Heart left ventricle (tissue), 16 donors: Measurements from ENCODE around the gene FAM241A. TPM values are rescaled to one million over a fixed set of nuclear protein-coding genes. Genes with fewer than 3 reads are reported as not detected.

Source experiments
- ATAC-seq, 4 donors: fragments of 200-7000 bp; cut with Tn5 transposase; one replicate each; pipeline ENCODE4 v1.9.1; 2020 to 2022; ENCODE audit warnings: moderate library complexity in 4 of 4, mild to moderate bottlenecking in 3 of 4, moderate number of reproducible peaks in 1 of 4
- DNase-seq, 5 donors: peaks; one replicate each; pipeline ENCODE4 v3.0.0-alpha.2; 2020
- H3K27ac ChIP-seq, 12 donors: fragments of 200-600 bp; sonication (generic) in 4 of 12; one replicate each; pipeline versions ENCODE4 v1.5.0 to v1.8.0; 2016 to 2022; ENCODE audit warnings: mild to moderate bottlenecking in 2 of 12
- H3K27me3 ChIP-seq, 9 donors: fragments of 200-600 bp; sonication (generic) in 2 of 9; one replicate each; pipeline versions ENCODE4 v1.5.1 to v1.8.0; 2016 to 2022; ENCODE audit warnings: mild to moderate bottlenecking in 3 of 9
- H3K36me3 ChIP-seq, 9 donors: fragments of 200-600 bp; sonication (generic) in 2 of 9; one replicate each; pipeline versions ENCODE4 v1.5.0 to v1.8.0; 2018 to 2022; ENCODE audit warnings: mild to moderate bottlenecking in 2 of 9
- H3K4me1 ChIP-seq, 12 donors: fragments of 200-600 bp; sonication (generic) in 4 of 12; one replicate each; pipeline versions ENCODE4 v1.5.0 to v1.8.0; 2016 to 2022; ENCODE audit warnings: mild to moderate bottlenecking in 3 of 12
- H3K4me3 ChIP-seq, 12 donors: fragments of 200-600 bp; sonication (generic) in 4 of 12; one replicate each; pipeline versions ENCODE4 v1.5.0 to v1.8.0; 2017 to 2022; ENCODE audit warnings: mild to moderate bottlenecking in 9 of 12, moderate library complexity in 4 of 12
- H3K9me3 ChIP-seq, 12 donors: fragments of 200-600 bp; sonication (generic) in 4 of 12; one replicate each; pipeline versions ENCODE4 v1.5.0 to v1.8.0; 2016 to 2022; ENCODE audit warnings: mild to moderate bottlenecking in 1 of 12
- POLR2A ChIP-seq, 2 donors: fragments of 450-650 bp; IDR thresholded peaks; one replicate each; pipeline ENCODE4 v1.6.1; 2017; ENCODE audit warnings: antibody characterized with exemption in 2 of 2, mild to moderate bottlenecking in 2 of 2, moderate library complexity in 2 of 2
- WGBS, 4 donors: extraction: QIAGEN DNeasy Blood & Tissue Kit in 2 of 4; methylation state at CpG; one replicate each; pipeline versions ENCODE4 v1.1.5 to v1.1.7; 2013 to 2018; 5-methylcytosine and 5-hydroxymethylcytosine counted together
- intact Hi-C, 10 donors: fragments of 100-400 bp; cut with DNase I; formaldehyde crosslinking; loops; one replicate each; pipeline versions ENCODE4 v1.11.1 to v1.14.2; 2022
- polyA plus RNA-seq, 2 donors: library from polyadenylated mRNA; stranded (reverse); fragments of 200-250 nt; gene quantifications; one replicate each; pipeline ENCODE4 v1.2.3, GENCODE V29; 2013
- total RNA-seq, 9 donors: library from RNA; depleted of rRNA in 2 of 9; stranded (reverse); fragments of >200 nt in 2 of 9; fragmentation: NEBNext Ultra II Directional in 3 of 9; extraction: Animal tissue kit (Norgen Biotek cat#: 25700) in 3 of 9; gene quantifications; one replicate each; pipeline versions ENCODE4 v1.1.0 to v1.2.4, GENCODE V29; 2016 to 2023
- TF ChIP-seq, protein P1 (sequence below), 12 donors: fragments of 200-600 bp; sonication (generic) in 4 of 12; IDR thresholded peaks; one replicate each; pipeline versions ENCODE4 v1.5.0 to v1.8.0; 2018 to 2022; ENCODE audit warnings: antibody characterized with exemption in 12 of 12, mild to moderate bottlenecking in 5 of 12
- donor health status: ischemic (EF 13 %, LVEDD 7.1; RV severe dilation, severe dysfunction).
- donor health status: healthy with polysubstance abuse.
- donor health status: DM: no; HTN: yes; CAD: no.
- donor health status: DM: no; HTN: no; CAD: no.
- donor health status: ischemic (EF 25% LVEDD 6.9; RV normal size, moderate dysfunction).
- donor health status: ischemic (EF 25% LVEDD 5.7; RV mildly dilated, moderate dysfunction).
- donor health status: healthy.
- donor health status: DM: yes; HTN: yes; CAD: no.
- donor health status: ischemic (EF 35%, LVEDD 5.7; RV mildly dilated, moderate dysfunction).
- donor health status: nonischemic (EF 11% LVEDD 7.7; RV severe dilation, severe dysfunction).
- donor health status: DM: yes; HTN: yes; CAD: no.
- donor health status: PGD.
- donor health status: ischemic (EF 29% LVEDD 5.4; RV normal size, mild dysfunction).
- donor health status: nonischemic (EF 23%, LVEDD 6.1; RV moderate dilation, normal function).

FAM241A gene
- total and polyA plus RNA-seq, 11 donors = 5.3 to 10.3 (median 7.9) TPM

DNA sequence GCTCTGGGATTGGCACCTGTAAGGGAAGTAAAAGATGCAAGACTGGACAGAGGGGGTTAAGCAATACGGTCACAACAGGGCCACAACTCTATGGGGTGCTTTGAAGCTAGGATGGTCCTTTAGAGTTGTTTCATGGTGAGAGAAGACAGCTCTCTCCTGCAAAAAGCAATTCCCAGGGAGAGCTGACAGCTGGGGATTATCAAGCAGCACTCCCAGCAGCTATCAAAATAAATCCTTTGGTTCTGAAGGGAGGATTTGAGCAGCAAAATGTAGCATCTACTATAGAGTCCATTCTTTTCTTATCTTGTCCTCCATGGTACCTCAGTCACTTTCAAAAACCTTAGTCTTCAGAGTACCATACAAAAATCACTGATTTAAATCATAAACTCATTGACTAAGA is 51.2 kb downstream of the FAM241A start:
- DNase-seq (no peak), ATAC-seq (no peak)
- intact Hi-C loops = no loop called here
- Histone ChIP-seq H3K36me3 (no peaks in the 10 kb centered on the region), H3K4me3 (no peak overlapping the region), H3K27ac (no peak overlapping the region), H3K4me1 (no peaks in the 10 kb centered on the region), H3K9me3 (no peaks in the 10 kb centered on the region), H3K27me3 (no peaks in the 10 kb centered on the region)
- TF ChIP-seq, protein P1, sequence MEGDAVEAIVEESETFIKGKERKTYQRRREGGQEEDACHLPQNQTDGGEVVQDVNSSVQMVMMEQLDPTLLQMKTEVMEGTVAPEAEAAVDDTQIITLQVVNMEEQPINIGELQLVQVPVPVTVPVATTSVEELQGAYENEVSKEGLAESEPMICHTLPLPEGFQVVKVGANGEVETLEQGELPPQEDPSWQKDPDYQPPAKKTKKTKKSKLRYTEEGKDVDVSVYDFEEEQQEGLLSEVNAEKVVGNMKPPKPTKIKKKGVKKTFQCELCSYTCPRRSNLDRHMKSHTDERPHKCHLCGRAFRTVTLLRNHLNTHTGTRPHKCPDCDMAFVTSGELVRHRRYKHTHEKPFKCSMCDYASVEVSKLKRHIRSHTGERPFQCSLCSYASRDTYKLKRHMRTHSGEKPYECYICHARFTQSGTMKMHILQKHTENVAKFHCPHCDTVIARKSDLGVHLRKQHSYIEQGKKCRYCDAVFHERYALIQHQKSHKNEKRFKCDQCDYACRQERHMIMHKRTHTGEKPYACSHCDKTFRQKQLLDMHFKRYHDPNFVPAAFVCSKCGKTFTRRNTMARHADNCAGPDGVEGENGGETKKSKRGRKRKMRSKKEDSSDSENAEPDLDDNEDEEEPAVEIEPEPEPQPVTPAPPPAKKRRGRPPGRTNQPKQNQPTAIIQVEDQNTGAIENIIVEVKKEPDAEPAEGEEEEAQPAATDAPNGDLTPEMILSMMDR (IDR thresholded peaks at IDR 0.05) = no peak
- no peak for TF ChIP-seq POLR2A (IDR thresholded peaks at IDR 0.05)
- 45 to 59% (median 52%) methylated on average over 1 of the region's 1 CpG for WGBS, 4 donors

DNA sequence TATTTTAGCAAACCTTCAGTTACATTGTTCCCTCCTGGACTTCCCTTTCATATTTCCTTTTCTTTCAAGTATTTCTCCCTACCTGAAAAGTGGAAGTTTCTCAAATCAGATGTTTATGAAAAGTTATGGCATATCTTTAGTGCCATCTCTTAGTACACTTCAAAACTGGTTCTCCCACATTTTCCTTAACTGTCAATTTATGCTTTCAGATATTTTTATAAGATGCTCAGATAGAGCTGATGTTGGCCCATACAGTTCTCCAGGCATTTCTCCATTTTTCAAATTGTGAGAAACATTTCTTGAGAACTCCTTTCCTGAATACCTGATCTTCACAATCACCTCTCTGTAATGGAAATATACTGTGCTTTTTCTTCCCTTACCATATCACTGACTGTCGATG is 53.8 kb downstream of the FAM241A start:
- no peaks in the 10 kb centered on the region for H3K36me3 ChIP-seq
- 64 to 74% (median 66%) methylated on average over 1 of the region's 1 CpG for WGBS, 4 donors
- ATAC-seq (no peak), DNase-seq (no peak)
- H3K27ac ChIP-seq = no peak overlapping the region
- intact Hi-C loops = no loop called here
- TF ChIP-seq, protein P1 (IDR thresholded peaks at IDR 0.05) = no peak
- no peak for TF ChIP-seq POLR2A (IDR thresholded peaks at IDR 0.05)
- no peak overlapping the region for H3K4me3 ChIP-seq
- H3K9me3 ChIP-seq = no peaks in the 10 kb centered on the region
- no peaks in the 10 kb centered on the region for H3K27me3 ChIP-seq
- H3K4me1 ChIP-seq = no peaks in the 10 kb centered on the region

GRCh38 chr4:112201915-112202505 is 56.8 kb downstream of the FAM241A start:
- H3K4me1 ChIP-seq = no peaks in the 10 kb centered on the region
- no peak for DNase-seq
- 77 to 82% (median 80%) methylated on average over 4 of the region's 4 CpGs for WGBS, 4 donors
- intact Hi-C loops = no loop called here
- H3K9me3 ChIP-seq = no peaks in the 10 kb centered on the region
- no peak for ATAC-seq
- H3K36me3 ChIP-seq = no peaks in the 10 kb centered on the region
- H3K4me3 ChIP-seq = no peak overlapping the region
- TF ChIP-seq POLR2A (IDR thresholded peaks at IDR 0.05) = no peak
- TF ChIP-seq, protein P1 (IDR thresholded peaks at IDR 0.05) = no peak
- H3K27ac ChIP-seq = no peak overlapping the region
- no peaks in the 10 kb centered on the region for H3K27me3 ChIP-seq

- no peak overlapping the region for H3K27ac ChIP-seq
- no peak for TF ChIP-seq POLR2A (IDR thresholded peaks at IDR 0.05)
- TF ChIP-seq, protein P1 (IDR thresholded peaks at IDR 0.05) = no peak
- no peaks in the 10 kb centered on the region for H3K4me1 ChIP-seq
- no peak for DNase-seq
- ATAC-seq = no peak
- no peaks in the 10 kb centered on the region for H3K36me3 ChIP-seq
- intact Hi-C loops = no loop called here
- no peaks in the 10 kb centered on the region for H3K9me3 ChIP-seq
- H3K27me3 ChIP-seq = no peaks in the 10 kb centered on the region
- 93 to 100% (median 93%) methylated on average over 1 of the region's 1 CpG for WGBS, 4 donors
- H3K4me3 ChIP-seq = no peak overlapping the region
Measured at GRCh38 chr4:112203593-112203992, 58.3 kb downstream of the FAM241A start.
